Gastrocnemius medialis (tissue), 4 donors: ENCODE measurements around the gene RPS25. TPM values are rescaled to one million over a fixed set of nuclear protein-coding genes. Genes with fewer than 3 reads are reported as not detected.

Experiments used
- ATAC-seq, 2 donors: fragments of 150-250 bp; one replicate each; pipeline ENCODE4 v1.9.1; 2016
- DNase-seq, 2 donors: peaks; one replicate each; pipeline ENCODE4 v3.0.0-alpha.2; 2019
- H3K27ac ChIP-seq, 4 donors: fragments of 200-600 bp; sonication (generic); 1 replicate in 1 of 4; 2 replicates in 3 of 4; pipeline ENCODE4 v1.5.1; 2016 to 2018; ENCODE audit warnings: mild to moderate bottlenecking in 2 of 4, moderate library complexity in 1 of 4
- H3K27me3 ChIP-seq, 3 donors: fragments of 200-600 bp; sonication (generic) in 2 of 3; 1 replicate in 1 of 3; 2 replicates in 2 of 3; pipeline versions ENCODE4 v1.5.1 to v1.6.0; 2016 to 2019; ENCODE audit warnings: mild to moderate bottlenecking in 1 of 3, moderate library complexity in 1 of 3
- H3K36me3 ChIP-seq, 2 donors: fragments of 200-600 bp; sonication (generic) in 1 of 2; one replicate each; pipeline ENCODE4 v1.5.1; 2017 to 2018
- H3K4me1 ChIP-seq, 2 donors: fragments of 200-600 bp; sonication (generic) in 1 of 2; one replicate each; pipeline ENCODE4 v1.5.1; 2016 to 2017; ENCODE audit warnings: mild to moderate bottlenecking in 2 of 2
- H3K4me3 ChIP-seq, 4 donors: fragments of 200-600 bp; sonication (generic) in 3 of 4; 1 replicate in 1 of 4; 2 replicates in 3 of 4; pipeline ENCODE4 v1.5.1; 2016 to 2019; ENCODE audit warnings: mild to moderate bottlenecking in 2 of 4
- H3K9me3 ChIP-seq, 3 donors: fragments of 200-600 bp; sonication (generic) in 2 of 3; 1 replicate in 1 of 3; 2 replicates in 2 of 3; pipeline ENCODE4 v1.5.1; 2016 to 2019
- POLR2A ChIP-seq, 2 donors: fragments of 450-650 bp; IDR thresholded peaks; one replicate each; pipeline ENCODE4 v1.6.1; 2017; ENCODE audit warnings: antibody characterized with exemption in 2 of 2, mild to moderate bottlenecking in 2 of 2, moderate library complexity in 2 of 2
- in situ Hi-C, 4 donors: fragments of 200-750 bp; cut with MboI; loops; one replicate each; pipeline versions ENCODE4 v1.15.0 to v1.8.0; 2017; ENCODE audit warnings: low sequenced_read_pairs in 4 of 4
- intact Hi-C: fragments of 100-400 bp; cut with DNase I; formaldehyde crosslinking; loops from one replicate; pipeline ENCODE4 v1.15.1; 2023; ENCODE audit warnings: low total_unique reads
- total RNA-seq, 4 donors: library from RNA; depleted of rRNA; stranded (reverse); fragments of >200 nt; gene quantifications; one replicate each; pipeline versions ENCODE4 v1.1.0 to v1.2.3, GENCODE V29; 2016
- TF ChIP-seq, protein P1 (sequence below), 5 experiments: fragments of 450-650 bp in 3 of 5; fragments of 200-600 bp in 2 of 5; sonication (generic) in 2 of 5; IDR thresholded peaks in 4 of 5; conservative IDR thresholded peaks in 1 of 5; 1 replicate in 4 of 5; 2 replicates in 1 of 5; pipeline ENCODE4 v1.5.1; 2016 to 2019; ENCODE audit warnings: antibody characterized with exemption in 5 of 5, mild to moderate bottlenecking in 3 of 5, moderate library complexity in 3 of 5

Gene RPS25
- total RNA-seq, 4 donors from 2014 or later, result 1,700 to 2,567 (median 1,849) TPM

DNA sequence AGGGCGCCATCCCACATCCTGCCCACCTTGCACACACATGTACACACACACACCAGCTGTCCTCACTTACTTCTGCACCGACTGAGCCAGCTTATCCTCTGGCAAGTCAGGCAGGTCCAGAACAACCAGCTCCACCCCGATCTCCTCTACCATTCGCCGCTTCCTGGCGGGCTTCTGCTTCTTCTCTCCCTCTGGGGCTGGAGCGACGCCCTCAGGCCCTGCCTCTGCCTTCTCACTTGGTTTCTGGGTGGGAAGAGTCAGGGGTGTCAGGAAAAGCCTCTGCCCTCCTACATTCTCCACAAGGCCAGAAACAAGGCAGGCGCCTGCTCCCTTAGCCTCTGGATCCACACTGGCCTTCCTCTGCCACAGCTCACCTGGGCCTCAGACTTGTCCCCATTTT, 30.5 kb upstream of the RPS25 start:
- Histone ChIP-seq H3K4me3 (no peak overlapping the region), H3K27ac (no peak overlapping the region), H3K27me3 (no peaks in the 10 kb centered on the region), H3K9me3 (no peaks in the 10 kb centered on the region), H3K36me3 (peaks cover 0 to 83% of the 10 kb centered on the region in 2 donors), H3K4me1 (no peaks in the 10 kb centered on the region)
- ATAC-seq, result no peak
- in situ Hi-C loops (no loop called here), intact Hi-C loops (no loop called here)
- DNase-seq, result no peak
- TF ChIP-seq, protein P1, sequence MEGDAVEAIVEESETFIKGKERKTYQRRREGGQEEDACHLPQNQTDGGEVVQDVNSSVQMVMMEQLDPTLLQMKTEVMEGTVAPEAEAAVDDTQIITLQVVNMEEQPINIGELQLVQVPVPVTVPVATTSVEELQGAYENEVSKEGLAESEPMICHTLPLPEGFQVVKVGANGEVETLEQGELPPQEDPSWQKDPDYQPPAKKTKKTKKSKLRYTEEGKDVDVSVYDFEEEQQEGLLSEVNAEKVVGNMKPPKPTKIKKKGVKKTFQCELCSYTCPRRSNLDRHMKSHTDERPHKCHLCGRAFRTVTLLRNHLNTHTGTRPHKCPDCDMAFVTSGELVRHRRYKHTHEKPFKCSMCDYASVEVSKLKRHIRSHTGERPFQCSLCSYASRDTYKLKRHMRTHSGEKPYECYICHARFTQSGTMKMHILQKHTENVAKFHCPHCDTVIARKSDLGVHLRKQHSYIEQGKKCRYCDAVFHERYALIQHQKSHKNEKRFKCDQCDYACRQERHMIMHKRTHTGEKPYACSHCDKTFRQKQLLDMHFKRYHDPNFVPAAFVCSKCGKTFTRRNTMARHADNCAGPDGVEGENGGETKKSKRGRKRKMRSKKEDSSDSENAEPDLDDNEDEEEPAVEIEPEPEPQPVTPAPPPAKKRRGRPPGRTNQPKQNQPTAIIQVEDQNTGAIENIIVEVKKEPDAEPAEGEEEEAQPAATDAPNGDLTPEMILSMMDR (IDR thresholded peaks at IDR 0.05 in 4 of 5, conservative IDR thresholded peaks at IDR 0.05 in 1 of 5), result no peak

DNA sequence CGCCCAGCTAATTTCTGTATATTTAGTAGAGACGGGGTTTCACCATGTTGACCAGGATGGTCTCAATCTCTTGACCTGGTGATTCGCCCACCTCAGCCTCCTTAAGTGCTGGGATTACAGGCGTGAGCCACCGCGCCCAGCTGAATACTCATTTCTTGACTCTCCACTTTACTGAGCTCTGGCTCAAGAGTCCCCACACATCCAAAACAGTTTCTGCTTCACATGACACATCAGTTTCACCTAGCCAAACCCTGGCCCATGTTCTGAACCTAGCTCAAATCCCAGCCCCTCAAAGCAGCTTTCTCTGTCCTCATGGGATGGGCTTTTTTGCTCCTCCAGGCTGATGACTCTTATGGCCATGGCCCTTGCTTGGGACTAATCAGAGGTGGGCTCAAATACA, 29.1 kb upstream of the RPS25 start:
- H3K27me3 ChIP-seq, result no peaks in the 10 kb centered on the region
- H3K4me1 ChIP-seq, result no peaks in the 10 kb centered on the region
- no peak overlapping the region for H3K27ac ChIP-seq
- DNase-seq, result no peak
- no peak for ATAC-seq
- no peak for TF ChIP-seq POLR2A (IDR thresholded peaks at IDR 0.05)
- TF ChIP-seq, protein P1 (IDR thresholded peaks at IDR 0.05 in 4 of 5, conservative IDR thresholded peaks at IDR 0.05 in 1 of 5), result no peak
- peaks cover 0 to 68% of the 10 kb centered on the region in 2 donors for H3K36me3 ChIP-seq
- in situ Hi-C loops (no loop called here), intact Hi-C loops (no loop called here)
- no peak overlapping the region for H3K4me3 ChIP-seq
- no peaks in the 10 kb centered on the region for H3K9me3 ChIP-seq

DNA sequence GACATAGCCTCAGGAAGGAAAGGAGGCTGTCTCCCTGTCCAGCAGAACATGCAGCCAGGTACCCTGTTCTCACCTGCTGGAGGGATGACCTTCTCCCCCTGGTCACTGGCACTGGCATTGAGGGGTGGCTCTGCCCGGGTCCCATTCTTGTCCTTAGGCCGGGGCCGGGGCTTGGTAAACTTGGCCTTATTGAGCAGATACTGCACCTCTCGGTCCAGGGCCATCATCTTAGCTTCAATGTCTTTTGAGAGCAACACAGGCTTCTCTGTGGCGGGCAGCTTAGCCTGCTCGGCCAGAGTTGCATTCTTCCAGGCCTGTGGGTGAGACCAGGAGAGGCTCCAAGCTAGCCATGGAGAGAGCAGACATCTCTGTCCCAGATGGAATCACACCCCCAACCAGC, 28.3 kb upstream of the RPS25 start:
- Histone ChIP-seq H3K4me1 (no peaks in the 10 kb centered on the region), H3K4me3 (no peak overlapping the region), H3K36me3 (peaks cover 0 to 61% of the 10 kb centered on the region in 2 donors), H3K9me3 (no peaks in the 10 kb centered on the region), H3K27ac (no peak overlapping the region), H3K27me3 (no peaks in the 10 kb centered on the region)
- intact Hi-C loops, result no loop called here
- no peak for TF ChIP-seq POLR2A (IDR thresholded peaks at IDR 0.05)
- TF ChIP-seq, protein P1 (IDR thresholded peaks at IDR 0.05 in 4 of 5, conservative IDR thresholded peaks at IDR 0.05 in 1 of 5), result no peak
- no peak for DNase-seq
- in situ Hi-C loops, result no loop called here
- no peak for ATAC-seq

DNA sequence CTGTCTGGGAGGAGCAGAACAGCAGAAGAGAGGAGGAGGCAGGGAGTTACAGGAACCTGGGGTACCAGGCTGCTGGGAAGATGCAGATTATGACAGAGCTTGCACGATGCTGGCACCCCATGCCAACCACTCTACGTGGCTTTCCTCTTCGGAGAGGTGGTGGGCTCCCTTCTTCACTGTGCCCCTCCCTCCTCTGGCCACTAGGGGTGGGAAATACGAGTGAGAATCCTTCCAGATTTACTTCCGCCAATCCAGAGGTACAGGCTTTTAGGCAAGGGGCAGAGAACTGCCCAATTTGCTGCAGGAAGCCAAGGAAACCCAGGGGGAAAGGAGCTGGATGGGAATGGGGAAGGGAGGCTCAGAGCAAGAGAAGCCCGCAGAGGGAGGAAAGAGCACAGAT, 26.6 kb upstream of the RPS25 start:
- H3K4me1 ChIP-seq, result no peaks in the 10 kb centered on the region
- ATAC-seq, result no peak
- H3K27me3 ChIP-seq, result no peaks in the 10 kb centered on the region
- no peak for DNase-seq
- no peak overlapping the region for H3K4me3 ChIP-seq
- H3K9me3 ChIP-seq, result no peaks in the 10 kb centered on the region
- no peak for TF ChIP-seq POLR2A (IDR thresholded peaks at IDR 0.05)
- TF ChIP-seq, protein P1 (IDR thresholded peaks at IDR 0.05 in 4 of 5, conservative IDR thresholded peaks at IDR 0.05 in 1 of 5), result no peak
- in situ Hi-C loops (no loop called here), intact Hi-C loops (no loop called here)
- no peak overlapping the region for H3K27ac ChIP-seq
- peaks cover 0 to 47% of the 10 kb centered on the region in 2 donors for H3K36me3 ChIP-seq

DNA sequence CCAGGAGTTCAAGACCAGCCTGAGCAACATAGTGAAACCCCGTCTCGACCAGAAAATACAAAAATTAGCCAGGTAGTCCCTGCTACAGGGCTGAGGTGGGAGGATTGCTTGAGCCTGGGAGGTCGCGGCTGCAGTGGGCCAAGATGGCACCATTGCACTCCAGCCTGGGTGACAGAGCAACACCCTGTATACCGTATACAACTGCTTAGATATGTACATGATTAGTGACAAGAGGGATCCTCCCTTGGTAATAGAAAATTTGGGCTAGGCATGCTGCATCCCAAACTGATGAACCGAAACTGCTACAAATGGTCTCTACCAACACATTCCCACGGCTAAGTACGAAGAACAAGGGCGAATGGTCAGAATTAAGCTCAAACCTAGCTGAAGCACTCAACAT, 24.8 kb upstream of the RPS25 start:
- ATAC-seq (no peak), DNase-seq (no peak)
- in situ Hi-C loops, result no loop called here
- intact Hi-C loops, result no loop called here
- TF ChIP-seq, protein P1 (IDR thresholded peaks at IDR 0.05 in 4 of 5, conservative IDR thresholded peaks at IDR 0.05 in 1 of 5), result no peak
- TF ChIP-seq POLR2A (IDR thresholded peaks at IDR 0.05), result no peak
- Histone ChIP-seq H3K4me3 (no peak overlapping the region), H3K4me1 (no peaks in the 10 kb centered on the region), H3K36me3 (peaks cover 0 to 29% of the 10 kb centered on the region in 2 donors), H3K27ac (no peak overlapping the region), H3K9me3 (no peaks in the 10 kb centered on the region), H3K27me3 (no peaks in the 10 kb centered on the region)
